HepG2 (cell line): ENCODE measurements around the gene GPR42. TPM values are rescaled to one million over a fixed set of nuclear protein-coding genes. Genes with fewer than 3 reads are reported as not detected.

ENCODE experiments used
- ATAC-seq: fragments of 200-7000 bp; cut with Tn5 transposase; 3 replicates; pipeline ENCODE4 v1.9.1; 2020; ENCODE audit warnings: mild to moderate bottlenecking, moderate library complexity
- BruUV-seq: library from RNA; stranded (reverse); fragments of 400-500 nt; replicated peaks from 2 replicates; lab custom pipeline; 2021; lab: Mats Ljungman, UMichigan
- CTCF ChIA-PET: fragments of 300-600 bp; formaldehyde crosslinking; extraction: SDS; loops from one replicate; lab custom pipeline; 2021; ENCODE audit warnings: low total read pairs, inconsistent platforms, low intra/inter-chr PET ratio; lab: Yijun Ruan, JAX
- POLR2A ChIA-PET: fragments of 350-600 bp; sonication (Branson Sonifier 250); formaldehyde crosslinking; loops from one replicate; lab custom pipeline; 2020; ENCODE audit warnings: antibody characterized with exemption, inconsistent platforms; lab: Yijun Ruan, JAX
- DNase-seq: peaks from one replicate; pipeline ENCODE4 v3.0.0-alpha.2; 2015; ENCODE audit warnings: low spot score
- FAIRE-seq: peaks from 3 replicates; lab custom pipeline; 2011; peaks lifted over from hg19 to GRCh38; lab: Jason Lieb, UNC
- H2AFZ ChIP-seq: one replicate; pipeline ENCODE4 v1.6.1; 2011; ENCODE audit warnings: low read length, inconsistent platforms
- H3K27ac ChIP-seq: fragments of 300-600 bp; 3 replicates; pipeline ENCODE4 v1.8.0; 2011; ENCODE audit warnings: mixed run types, mild to moderate bottlenecking, mixed read lengths, low read length, inconsistent platforms; ENCODE audit not compliant: insufficient read depth; ENCODE audit errors: extremely low read length
- H3K27me3 ChIP-seq, 2 experiments: fragments of 200-600 bp in 1 of 2; 2 replicates in 1 of 2; 3 replicates in 1 of 2; pipeline versions ENCODE4 v1.6.0 to v1.8.0; 2011; ENCODE audit warnings: low read length in 2 of 2, mild to moderate bottlenecking in 2 of 2, moderate library complexity in 2 of 2, inconsistent platforms in 1 of 2; ENCODE audit not compliant: insufficient read depth in 2 of 2, control insufficient read depth in 1 of 2
- H3K36me3 ChIP-seq, 2 experiments: fragments of 200-600 bp in 1 of 2; replicated peaks in 1 of 2; 2 replicates in 1 of 2; 3 replicates in 1 of 2; pipeline versions ENCODE4 v1.5.1 to v1.8.0; 2011; ENCODE audit warnings: low read length in 2 of 2, inconsistent platforms in 1 of 2; ENCODE audit not compliant: insufficient read depth in 2 of 2, control insufficient read depth in 1 of 2
- H3K4me1 ChIP-seq: 2 replicates; pipeline ENCODE4 v1.5.1; 2012; ENCODE audit warnings: low read length, inconsistent platforms; ENCODE audit not compliant: insufficient read depth
- H3K4me2 ChIP-seq: 2 replicates; pipeline ENCODE4 v1.6.0; 2011; ENCODE audit warnings: low read depth, low read length, inconsistent platforms
- H3K4me3 ChIP-seq, 3 experiments: fragments of 200-600 bp in 1 of 3; sonication (generic), shearing (Covaris generic) in 1 of 3; replicated peaks in 1 of 3; 2 replicates each; pipeline ENCODE4 v1.5.1; 2011 to 2016; ENCODE audit warnings: low read length in 3 of 3, inconsistent platforms in 2 of 3, low read depth in 2 of 3, mild to moderate bottlenecking in 2 of 3, control low read depth in 1 of 3, mixed read lengths in 1 of 3; ENCODE audit not compliant: insufficient read depth in 1 of 3
- H3K79me2 ChIP-seq: one replicate; pipeline ENCODE4 v1.6.1; 2011; ENCODE audit warnings: low read length, inconsistent platforms; ENCODE audit not compliant: insufficient read depth
- H3K9ac ChIP-seq: 2 replicates; pipeline ENCODE4 v1.6.0; 2011; ENCODE audit warnings: mild to moderate bottlenecking, low read depth, low read length, inconsistent platforms; ENCODE audit not compliant: insufficient read depth
- H3K9me3 ChIP-seq: 2 replicates; pipeline ENCODE4 v1.5.1; 2012; ENCODE audit warnings: mild to moderate bottlenecking, low read length
- H4K20me1 ChIP-seq: 2 replicates; pipeline ENCODE4 v1.6.0; 2011; ENCODE audit warnings: inconsistent platforms, mild to moderate bottlenecking, low read length, moderate library complexity; ENCODE audit not compliant: insufficient read depth
- BHLHE40 ChIP-seq: IDR thresholded peaks from 2 replicates; pipeline ENCODE4 v1.6.1; 2011; ENCODE audit warnings: low read length, improper control_type of control experiment
- CAMTA2 ChIP-seq: sonication (generic); formaldehyde crosslinking; IDR thresholded peaks from 2 replicates; pipeline ENCODE4 v1.4.0; 2020; ENCODE audit warnings: mild to moderate bottlenecking, missing genetic modification reagents, borderline replicate concordance
- DDIT3 ChIP-seq: sonication (generic); formaldehyde crosslinking; IDR thresholded peaks from 2 replicates; pipeline ENCODE4 v1.4.0; 2020; ENCODE audit warnings: mild to moderate bottlenecking, missing genetic modification reagents
- EP300 ChIP-seq, 3 experiments: sonication (generic) in 1 of 3; formaldehyde crosslinking in 1 of 3; IDR thresholded peaks; 2 replicates each; pipeline versions ENCODE4 v1.5.1 to v1.6.1; 2011 to 2020; ENCODE audit warnings: low read depth in 2 of 3, low read length in 2 of 3, borderline replicate concordance in 1 of 3, improper control_type of control experiment in 1 of 3, mild to moderate bottlenecking in 1 of 3, missing genetic modification reagents in 1 of 3, moderate library complexity in 1 of 3
- HDAC6 ChIP-seq: fragments of 200-600 bp; sonication (generic); IDR thresholded peaks from 2 replicates; pipeline ENCODE4 v1.7.0; 2017; ENCODE audit warnings: mild to moderate bottlenecking, antibody characterized with exemption, low read length, low read depth
- HMGXB3 ChIP-seq: sonication (generic); formaldehyde crosslinking; IDR thresholded peaks from 2 replicates; pipeline ENCODE4 v1.4.0; 2020; ENCODE audit warnings: missing genetic modification reagents, borderline replicate concordance
- NKX3-1 ChIP-seq: sonication (generic); formaldehyde crosslinking; IDR thresholded peaks from 2 replicates; pipeline ENCODE4 v1.5.0; 2020; ENCODE audit warnings: missing genetic modification reagents
- PAXIP1 ChIP-seq: sonication (generic); formaldehyde crosslinking; conservative IDR thresholded peaks from 2 replicates; pipeline ENCODE4 v1.4.0; 2020; ENCODE audit warnings: mild to moderate bottlenecking, missing genetic modification reagents, moderate library complexity
- POLR2G ChIP-seq: fragments of 200-400 bp; formaldehyde crosslinking; IDR thresholded peaks from 2 replicates; pipeline ENCODE4 v1.6.1; 2018; ENCODE audit warnings: mild to moderate bottlenecking, low read depth, low read length, moderate library complexity
- YY1 ChIP-seq: IDR thresholded peaks from 2 replicates; pipeline ENCODE4 v1.6.1; 2011; ENCODE audit warnings: low read length, low read depth, moderate library complexity, mild to moderate bottlenecking; ENCODE audit not compliant: insufficient read depth, insufficient replicate concordance
- ZBTB37 ChIP-seq: sonication (generic); formaldehyde crosslinking; IDR thresholded peaks from 2 replicates; pipeline ENCODE4 v1.4.0; 2020; ENCODE audit warnings: mild to moderate bottlenecking, missing genetic modification reagents
- ZFP62 ChIP-seq: sonication (generic); formaldehyde crosslinking; IDR thresholded peaks from 2 replicates; pipeline ENCODE4 v1.4.0; 2020; ENCODE audit warnings: missing genetic modification reagents
- ZSCAN22 ChIP-seq: sonication (generic); formaldehyde crosslinking; IDR thresholded peaks from 2 replicates; pipeline ENCODE4 v1.4.0; 2020; ENCODE audit warnings: mild to moderate bottlenecking, missing genetic modification reagents
- WGBS: methylation state at CpG from one replicate; pipeline ENCODE4 v1.1.6; 2017; ENCODE audit warnings: low lambda C conversion rate; 5-methylcytosine and 5-hydroxymethylcytosine counted together
- in situ Hi-C: cut with HindIII; loops from 2 replicates; pipeline ENCODE4 v1.10.0; 2017; ENCODE audit warnings: low pct_unique_long_range_greater_than_20kb; ENCODE audit not compliant: extremely low pct_ligation_motif_present
- intact Hi-C: fragments of 100-400 bp; cut with micrococcal nuclease; formaldehyde crosslinking; loops from one replicate; pipeline ENCODE4 v1.10.0; 2022; ENCODE audit not compliant: unreplicated experiment
- polyA plus RNA-seq, 8 experiments: library from polyadenylated mRNA; depleted of rRNA in 3 of 8; stranded (reverse) in 7 of 8; unstranded in 1 of 8; fragments of >200 nt; fragmentation: Illumina TruSeq in 4 of 8; extraction: Trizol in 4 of 8; gene quantifications; 2 replicates each; pipeline versions ENCODE4 v1.2.1 to v1.2.3, GENCODE V29; 2011 to 2016; ENCODE audit warnings: low read depth in 4 of 8, missing spikeins in 1 of 8, mixed read lengths in 1 of 8; ENCODE audit not compliant: insufficient read depth in 1 of 8
- total RNA-seq, 5 experiments: library from RNA; depleted of rRNA; stranded (reverse); fragments of >200 nt; fragmentation: Illumina TruSeq; extraction: Trizol; gene quantifications; 2 replicates each; pipeline ENCODE4 v1.2.3, GENCODE V29; 2016; ENCODE audit warnings: low read depth in 1 of 5

Gene GPR42
- total and polyA plus RNA-seq, 2 of the 13 experiments (the other 11 are each of a cell fraction or from before 2014, with no cell fraction given): not detected

GRCh38 chr19:35408284-35409171 lies 37.7 kb downstream of the GPR42 start:
- in situ Hi-C loops: no loop called here
- Histone ChIP-seq H3K4me1 (peaks cover 17% of the 10 kb centered on the region), H3K9ac (no peak overlapping the region), H4K20me1 (no peaks in the 10 kb centered on the region), H3K36me3 (no peaks in the 10 kb centered on the region), H3K4me2 (no peak overlapping the region), H2AFZ (no peak overlapping the region), H3K27ac (no peak overlapping the region), H3K9me3 (no peaks in the 10 kb centered on the region), H3K4me3 (no peak overlapping the region), H3K27me3 (peaks cover 1 to 23% of the 10 kb centered on the region in 2 experiments; a peak in 3 of 5 replicates), H3K79me2 (no peaks in the 10 kb centered on the region)
- no peak for FAIRE-seq
- POLR2A ChIA-PET: no interaction called here
- ATAC-seq: no peak
- CTCF ChIA-PET: no interaction called here
- intact Hi-C loops: no loop called here
- 25% methylated on average over 13 of the region's 13 CpGs for WGBS
- BruUV-seq: no TSS peak
- DNase-seq: no peak
- TF ChIP-seq NKX3-1: no peak
- TF ChIP-seq ZBTB37 (CRISPR knock-in tag): no peak
- no peak for TF ChIP-seq ZFP62 (CRISPR knock-in tag)
- no peak for TF ChIP-seq EP300 (IDR thresholded peaks at IDR 0.05; ENCODE audit: low read depth in 2 of 2, low read length in 2 of 2)
- TF ChIP-seq EP300 (CRISPR knock-in tag; IDR thresholded peaks at IDR 0.05; ENCODE audit: borderline replicate concordance): no peak
- no peak for TF ChIP-seq DDIT3 (CRISPR knock-in tag)
- TF ChIP-seq POLR2G: no peak
- TF ChIP-seq BHLHE40: no peak
- TF ChIP-seq CAMTA2 (CRISPR knock-in tag): no peak
- no peak for TF ChIP-seq HMGXB3
- TF ChIP-seq PAXIP1 (CRISPR knock-in tag): no peak
- no peak for TF ChIP-seq YY1
- TF ChIP-seq ZSCAN22: no peak
- no peak for TF ChIP-seq HDAC6
